Glomerular endothelial cell (primary cell): ENCODE results near the gene TRIM52. TPM values are rescaled to one million over a fixed set of nuclear protein-coding genes. Genes with fewer than 3 reads are reported as not detected.

ENCODE experiments used
- DNase-seq: peaks from one replicate; pipeline ENCODE4 v3.0.0-alpha.2; 2011; ENCODE audit warnings: low read depth, low spot score; ENCODE audit errors: extremely low read depth
- total RNA-seq: library from RNA; depleted of rRNA; stranded (reverse); fragments of >200 nt; gene quantifications from 2 replicates; pipeline ENCODE4 v1.2.3, GENCODE V29; 2015

The TRIM52 gene
- total RNA-seq, 1 donor from 2014 or later, result 7.1 TPM

GRCh38 chr5:181234455-181235306 is 26.3 kb downstream of the TRIM52 start:
- no peak for DNase-seq

GRCh38 chr5:181233801-181234454 is 27.0 kb downstream of the TRIM52 start:
- DNase-seq, result no peak

GRCh38 chr5:181233088-181233800 is 27.7 kb downstream of the TRIM52 start:
- DNase-seq, result no peak

DNA sequence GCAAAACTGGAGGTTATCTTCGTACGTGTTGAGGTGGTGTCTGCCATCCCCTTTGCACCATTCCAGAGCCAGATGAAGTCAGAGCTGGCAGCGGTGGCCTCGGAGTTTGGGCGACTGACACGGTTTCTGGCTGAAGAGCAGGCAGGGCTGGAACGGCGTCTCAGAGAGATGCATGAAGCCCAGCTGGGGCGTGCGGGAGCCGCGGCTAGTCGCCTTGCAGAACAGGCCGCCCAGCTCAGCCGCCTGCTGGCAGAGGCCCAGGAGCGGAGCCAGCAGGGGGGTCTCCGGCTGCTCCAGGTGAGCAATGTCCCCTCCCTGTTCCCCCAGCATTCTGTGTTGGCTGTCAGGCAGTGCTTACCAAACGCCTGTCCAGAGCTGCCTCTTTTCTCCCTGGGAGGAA is 28.4 kb downstream of the TRIM52 start:
- no peak for DNase-seq

DNA sequence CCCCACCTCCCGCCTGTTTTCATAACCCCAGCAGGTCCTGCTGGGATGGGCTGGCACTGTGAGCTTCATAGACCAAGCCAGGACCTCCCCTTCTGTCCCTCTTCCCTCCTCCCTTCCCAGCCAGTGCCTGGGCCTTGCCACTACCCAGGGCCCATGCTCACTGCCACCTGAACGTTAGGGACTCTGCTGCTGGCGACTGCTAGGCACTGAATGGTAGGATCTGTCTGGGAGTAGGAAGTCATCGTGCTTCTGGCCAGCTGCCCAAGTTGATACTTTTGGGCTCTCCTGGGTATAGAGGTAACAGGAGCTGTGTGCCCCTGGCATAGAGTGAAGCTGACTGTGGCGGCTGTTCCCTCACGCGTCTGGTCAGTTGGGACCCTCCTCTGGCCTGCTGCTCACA is 29.5 kb downstream of the TRIM52 start:
- DNase-seq, result no peak

- DNase-seq, result no peak
Measured at GRCh38 chr5:181230551-181230950, 30.4 kb downstream of the TRIM52 start.

DNA sequence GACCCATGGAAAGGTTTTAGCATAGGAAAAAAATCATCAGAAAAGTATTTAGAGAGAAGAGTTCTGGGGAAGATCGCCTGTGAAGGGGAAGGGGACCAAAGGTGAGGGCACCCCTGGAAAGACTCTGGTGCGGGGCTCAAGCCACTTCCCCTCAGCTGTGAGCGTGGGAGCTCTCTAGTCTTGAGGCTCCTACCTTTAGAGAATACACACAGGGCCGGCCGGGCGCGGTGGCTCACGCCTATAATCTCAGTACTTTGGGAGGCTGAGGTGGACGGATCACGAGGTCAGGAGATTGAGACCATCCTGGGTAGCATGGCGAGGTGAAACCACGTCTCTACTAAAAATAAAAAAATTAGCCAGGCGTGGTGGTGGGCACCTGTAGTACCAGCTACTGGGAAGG is 30.9 kb downstream of the TRIM52 start:
- no peak for DNase-seq

DNA sequence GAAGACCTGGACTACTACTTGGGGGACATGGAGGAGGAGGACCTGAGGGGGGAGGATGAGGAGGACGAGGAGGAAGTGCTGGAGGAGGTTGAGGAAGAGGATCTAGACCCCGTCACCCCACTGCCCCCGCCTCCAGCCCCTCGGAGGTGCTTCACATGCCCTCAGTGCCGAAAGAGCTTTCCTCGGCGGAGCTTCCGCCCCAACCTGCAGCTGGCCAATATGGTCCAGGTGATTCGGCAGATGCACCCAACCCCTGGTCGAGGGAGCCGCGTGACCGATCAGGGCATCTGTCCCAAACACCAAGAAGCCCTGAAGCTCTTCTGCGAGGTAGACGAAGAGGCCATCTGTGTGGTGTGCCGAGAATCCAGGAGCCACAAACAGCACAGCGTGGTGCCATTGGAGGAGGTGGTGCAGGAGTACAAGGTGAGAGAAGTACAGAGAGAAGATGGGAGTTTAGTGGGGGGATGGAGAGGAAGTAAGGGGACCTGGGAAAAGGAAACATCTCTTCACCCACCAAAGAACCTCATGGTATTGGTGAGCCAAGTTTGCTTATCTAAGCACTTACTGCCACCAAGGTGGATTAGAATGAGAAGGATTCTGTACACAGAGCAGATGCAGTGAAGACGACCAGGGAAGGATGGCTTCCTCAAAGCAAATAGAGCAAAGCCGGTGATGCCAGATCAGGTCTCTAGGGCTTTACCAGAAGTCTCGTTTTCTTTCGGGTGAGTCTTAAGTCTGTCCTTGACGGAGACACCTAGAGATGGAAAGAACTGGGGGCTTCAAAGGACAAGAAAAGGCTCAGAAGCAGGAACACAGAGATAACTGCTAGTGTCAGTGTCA is 36.3 kb downstream of the TRIM52 start:
- no peak for DNase-seq

- no peak for DNase-seq
Measured at GRCh38 chr5:181223729-181224389, 37.1 kb downstream of the TRIM52 start.

DNA sequence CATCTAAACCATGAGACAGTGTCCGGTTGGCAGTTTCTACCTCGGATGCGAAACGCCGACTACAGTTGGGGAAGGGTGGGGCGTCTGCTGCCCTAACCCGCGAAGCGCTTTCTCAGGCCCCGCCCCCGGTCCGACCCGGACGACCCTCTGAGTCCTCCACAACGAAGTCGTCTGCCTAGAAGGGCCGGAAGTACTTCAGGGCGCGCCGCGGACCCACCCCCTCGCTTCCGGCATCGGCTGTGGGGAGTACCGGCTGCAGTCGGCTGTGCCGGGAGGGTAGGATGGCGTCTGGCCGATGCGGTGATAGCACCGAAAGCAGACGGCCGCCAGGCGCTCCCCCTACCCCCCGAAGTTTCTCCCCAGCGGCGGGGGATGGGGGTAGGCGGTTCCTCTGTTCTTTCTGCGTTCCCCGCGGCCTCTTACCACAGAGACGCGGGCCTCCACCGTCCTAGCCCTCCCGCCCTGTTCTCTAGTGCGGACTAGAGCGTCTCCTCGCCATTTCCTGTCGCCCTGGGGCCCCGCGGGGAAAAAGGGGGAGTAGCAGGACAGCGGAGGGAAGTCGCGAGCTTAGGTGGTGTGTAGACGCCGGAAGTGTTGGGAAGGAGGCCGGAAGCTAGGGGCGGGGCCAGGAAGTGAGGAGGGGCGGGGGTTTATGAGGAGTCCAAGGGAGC is 37.8 kb downstream of the TRIM52 start, which contains the start of gene TRIM41:
TSS of gene TRIM41 (plus strand) at position 224 of the 671 bp plus-strand sequence. CDS start 719 bp downstream, outside the sequence.
- peak; percentile 70 for DNase-seq

DNA sequence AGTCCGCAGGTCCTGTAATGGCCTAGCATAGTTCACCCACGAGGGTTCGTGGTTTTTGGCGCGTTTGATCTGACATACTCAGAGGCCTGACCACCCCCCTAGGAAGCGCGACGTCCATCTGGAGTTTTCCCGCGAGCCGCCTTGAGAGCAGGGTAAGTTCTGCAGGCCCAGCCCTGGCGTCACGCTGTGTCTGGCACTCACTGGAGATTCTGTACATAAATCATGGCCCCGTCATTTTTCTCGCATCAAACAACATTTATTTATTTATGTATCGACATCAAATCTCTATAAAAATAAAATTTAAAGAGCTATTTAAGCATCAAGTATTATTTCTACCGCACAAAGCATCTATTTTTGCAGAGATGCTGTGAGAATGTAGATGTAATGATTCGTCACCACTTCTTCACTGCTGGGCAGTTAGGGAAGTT is 38.3 kb downstream of the TRIM52 start:
- no peak for DNase-seq

GRCh38 chr5:181221792-181222629 is 38.9 kb downstream of the TRIM52 start:
- DNase-seq, result peak; percentile 78

- DNase-seq, result no peak
Measured at GRCh38 chr5:181221105-181221791, 39.7 kb downstream of the TRIM52 start.

- no peak for DNase-seq
Measured at GRCh38 chr5:181220178-181220515, 40.8 kb downstream of the TRIM52 start.

GRCh38 chr5:181219262-181220177 is 41.4 kb downstream of the TRIM52 start:
- DNase-seq, result no peak

- no peak for DNase-seq
Measured at GRCh38 chr5:181218795-181219124, 42.2 kb downstream of the TRIM52 start.

GRCh38 chr5:181217803-181218062 is 43.2 kb downstream of the TRIM52 start:
- no peak for DNase-seq
